ENCODE results near the gene FUT8.

- TF ChIP-seq CTCF (IDR thresholded peaks at IDR 0.05) (no peak), POLR2A (IDR thresholded peaks at IDR 0.05) (no peak), EP300 (IDR thresholded peaks at IDR 0.05) (no peak)
Measured at GRCh38 chr14:65415613-65416012, 3.1 kb downstream of the FUT8 start.
